Smooth muscle cell (in vitro differentiated cells): ENCODE measurements around the gene SH3GL3. TPM values are rescaled to one million over a fixed set of nuclear protein-coding genes. Genes with fewer than 3 reads are reported as not detected.

Experiments
- DNase-seq: peaks from one replicate; lab custom pipeline; 2025; ENCODE audit not compliant: unreplicated experiment; lab: John Stamatoyannopoulos, UW
- H2AFZ ChIP-seq: fragments of 200-600 bp; sonication (generic); 2 replicates; pipeline ENCODE4 v1.6.0; 2016; ENCODE audit warnings: antibody characterized with exemption, low read depth, mild to moderate bottlenecking
- H3F3A ChIP-seq: fragments of 200-600 bp; sonication (generic); 2 replicates; pipeline ENCODE4 v1.6.0; 2017; ENCODE audit warnings: antibody characterized with exemption, low read depth
- H3K27ac ChIP-seq: fragments of 200-600 bp; sonication (generic); 2 replicates; pipeline ENCODE4 v1.5.1; 2016; ENCODE audit warnings: low read depth, mild to moderate bottlenecking
- H3K27me3 ChIP-seq: fragments of 200-600 bp; sonication (generic); 2 replicates; pipeline ENCODE4 v1.6.1; 2016; ENCODE audit warnings: low read depth, mild to moderate bottlenecking
- H3K36me3 ChIP-seq: fragments of 200-600 bp; sonication (generic); 2 replicates; pipeline ENCODE4 v1.5.1; 2016; ENCODE audit warnings: low read depth
- H3K4me1 ChIP-seq: fragments of 200-600 bp; sonication (generic); 2 replicates; pipeline ENCODE4 v1.5.1; 2016; ENCODE audit warnings: low read depth
- H3K4me2 ChIP-seq: fragments of 200-600 bp; sonication (generic); 2 replicates; pipeline ENCODE4 v1.6.0; 2016; ENCODE audit warnings: mild to moderate bottlenecking
- H3K4me3 ChIP-seq: fragments of 200-600 bp; sonication (generic); 2 replicates; pipeline ENCODE4 v1.5.1; 2016; ENCODE audit warnings: mild to moderate bottlenecking
- H3K79me2 ChIP-seq: fragments of 200-600 bp; sonication (generic); 2 replicates; pipeline ENCODE4 v1.6.0; 2016; ENCODE audit warnings: low read depth, mild to moderate bottlenecking
- H3K9ac ChIP-seq: fragments of 200-600 bp; sonication (generic); 2 replicates; pipeline ENCODE4 v1.6.0; 2016; ENCODE audit warnings: low read depth
- H3K9me3 ChIP-seq: fragments of 200-600 bp; sonication (generic); replicated peaks from 2 replicates; pipeline ENCODE4 v1.5.1; 2016; ENCODE audit warnings: low read depth
- H4K20me1 ChIP-seq: fragments of 200-600 bp; sonication (generic); 2 replicates; pipeline ENCODE4 v1.6.0; 2016; ENCODE audit warnings: low read depth
- CTCF ChIP-seq: fragments of 200-600 bp; sonication (generic); IDR thresholded peaks from 2 replicates; pipeline ENCODE4 v1.5.1; 2017; ENCODE audit warnings: borderline replicate concordance, mild to moderate bottlenecking, antibody characterized with exemption; ENCODE audit not compliant: insufficient read depth, poor library complexity, severe bottlenecking
- WGBS: methylation state at CpG from one replicate; pipeline ENCODE4 v1.1.7; 2016; ENCODE audit warnings: low lambda C conversion rate; 5-methylcytosine and 5-hydroxymethylcytosine counted together
- polyA plus RNA-seq: library from polyadenylated mRNA; unstranded; fragments of >200 nt; fragmentation: Nextera tagmentation; extraction: Ambion mirVana; gene quantifications from 2 replicates; pipeline ENCODE4 v1.2.1, GENCODE V29; 2016
- total RNA-seq: library from RNA; depleted of rRNA; stranded (reverse); fragments of >200 nt; gene quantifications from 2 replicates; pipeline ENCODE4 v1.2.3, GENCODE V29; 2014

Gene SH3GL3
- total and polyA plus RNA-seq, 2 experiments from 2014 or later, result 0.50 to 2.2 TPM

- H3K9ac ChIP-seq, result no peak overlapping the region
- no peaks in the 10 kb centered on the region for H4K20me1 ChIP-seq
- no peak overlapping the region for H3K4me3 ChIP-seq
- no peaks in the 10 kb centered on the region for H3K27me3 ChIP-seq
- TF ChIP-seq CTCF, result no peak
- H3K79me2 ChIP-seq, result no peaks in the 10 kb centered on the region
- no peaks in the 10 kb centered on the region for H3F3A ChIP-seq
- H2AFZ ChIP-seq, result no peak overlapping the region
- DNase-seq, result no peak
- H3K4me1 ChIP-seq, result no peaks in the 10 kb centered on the region
- no peaks in the 10 kb centered on the region for H3K36me3 ChIP-seq
- no peak overlapping the region for H3K4me2 ChIP-seq
- no peak overlapping the region for H3K27ac ChIP-seq
- peaks cover 2% of the 10 kb centered on the region for H3K9me3 ChIP-seq
Observed at GRCh38 chr15:83538682-83539081, 91.5 kb downstream of the SH3GL3 start.

- H3K4me1 ChIP-seq, result no peaks in the 10 kb centered on the region
- WGBS, result 89% methylated on average over 1 of the region's 1 CpG
- no peak for TF ChIP-seq CTCF
Observed at GRCh38 chr15:83545804-83546511, 98.8 kb downstream of the SH3GL3 start.

GRCh38 chr15:83546512-83546888 lies 99.4 kb downstream of the SH3GL3 start:
- TF ChIP-seq CTCF, result no peak
- Histone ChIP-seq H2AFZ (no peak overlapping the region), H3K4me2 (no peak overlapping the region)

More at GRCh38 chr15:83545804-83546511, 98.8 kb downstream of the SH3GL3 start:
- Histone ChIP-seq H4K20me1 (no peaks in the 10 kb centered on the region), H3K27me3 (no peaks in the 10 kb centered on the region), H3K27ac (no peak overlapping the region), H2AFZ (no peak overlapping the region), H3K9me3 (peaks cover 5% of the 10 kb centered on the region), H3K9ac (no peak overlapping the region), H3K4me3 (no peak overlapping the region), H3K36me3 (no peaks in the 10 kb centered on the region), H3K79me2 (no peaks in the 10 kb centered on the region), H3K4me2 (no peak overlapping the region), H3F3A (no peaks in the 10 kb centered on the region)
- DNase-seq, result no peak

GRCh38 chr15:83547168-83547567 lies 100.0 kb downstream of the SH3GL3 start:
- DNase-seq, result no peak
- Histone ChIP-seq H4K20me1 (no peaks in the 10 kb centered on the region), H3K4me1 (no peaks in the 10 kb centered on the region), H2AFZ (no peak overlapping the region), H3K9ac (no peak overlapping the region), H3K79me2 (no peaks in the 10 kb centered on the region), H3K36me3 (no peaks in the 10 kb centered on the region), H3K4me3 (no peak overlapping the region), H3K27me3 (no peaks in the 10 kb centered on the region), H3F3A (no peaks in the 10 kb centered on the region), H3K27ac (no peak overlapping the region), H3K4me2 (no peak overlapping the region), H3K9me3 (peaks cover 5% of the 10 kb centered on the region)
- 81% methylated on average over 4 of the region's 4 CpGs for WGBS
- TF ChIP-seq CTCF, result no peak

More at GRCh38 chr15:83546512-83546888, 99.4 kb downstream of the SH3GL3 start:
- Histone ChIP-seq H3K27ac (no peak overlapping the region), H3K9ac (no peak overlapping the region), H3K36me3 (no peaks in the 10 kb centered on the region), H3K79me2 (no peaks in the 10 kb centered on the region), H3K4me3 (no peak overlapping the region), H3K4me1 (no peaks in the 10 kb centered on the region), H3F3A (no peaks in the 10 kb centered on the region), H4K20me1 (no peaks in the 10 kb centered on the region), H3K9me3 (peaks cover 5% of the 10 kb centered on the region), H3K27me3 (no peaks in the 10 kb centered on the region)
- DNase-seq, result no peak
